Keratinocyte (primary cell): ENCODE results near the gene CDKL5.

Experiments used
- CTCF ChIP-seq, 3 experiments: IDR thresholded peaks in 1 of 3; conservative IDR thresholded peaks in 1 of 3; optimal IDR thresholded peaks in 1 of 3; 2 replicates in 2 of 3; 3 replicates in 1 of 3; pipeline versions ENCODE3 to v1.5.1; 2011; ENCODE audit warnings: low read length in 3 of 3, mild to moderate bottlenecking in 3 of 3, moderate library complexity in 2 of 3, control low read depth in 1 of 3, inconsistent platforms in 1 of 3; ENCODE audit not compliant: insufficient read depth in 2 of 3; ENCODE audit errors: extremely low read depth in 1 of 3
- EZH2 ChIP-seq: IDR thresholded peaks from one replicate; pipeline ENCODE4 v1.6.1; 2012; ENCODE audit warnings: inconsistent platforms, mild to moderate bottlenecking, low read length, moderate library complexity

- TF ChIP-seq CTCF (optimal IDR thresholded peaks at IDR 0.05 in 1 of 3, IDR thresholded peaks at IDR 0.05 in 1 of 3, conservative IDR thresholded peaks at IDR 0.05 in 1 of 3; ENCODE audit: extremely low read depth in 1 of 3, insufficient read depth in 2 of 3, low read length in 3 of 3), result no peak
- TF ChIP-seq EZH2, result no peak
Observed at GRCh38 chrX:18557879-18558278, 132.5 kb downstream of the CDKL5 start.
